Stimulated activated CD8-positive, alpha-beta memory T cell treated with anti-CD3 and anti-CD28 coated beads, Interleukin-15, amount 100 ng/mL, for 24 hours (primary cell): ENCODE measurements around the gene DKK3.

Experiments used
- DNase-seq: peaks from one replicate; pipeline ENCODE4 v3.0.0-alpha.2; 2020; ENCODE audit warnings: low read depth

Gene DKK3

DNA sequence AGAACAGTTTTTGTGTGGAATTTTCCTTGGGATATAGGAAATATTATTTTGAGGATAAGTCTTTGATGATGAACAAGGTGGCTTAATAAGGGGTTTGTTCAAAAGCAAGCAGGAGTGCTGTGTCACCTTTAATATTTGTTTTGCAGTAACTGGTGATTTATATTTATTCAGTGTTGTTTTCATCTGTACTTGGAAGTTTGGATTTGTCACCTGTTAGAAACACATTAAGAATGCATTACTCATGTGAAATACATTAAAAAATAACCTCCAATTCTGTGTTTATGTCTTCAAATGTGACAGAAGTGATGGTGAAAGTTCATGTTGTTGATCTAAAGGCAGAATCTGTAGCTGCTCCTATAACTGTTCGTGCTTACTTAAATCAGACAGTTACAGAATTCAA is 70.5 kb downstream of the DKK3 start:
- DNase-seq: no peak

DNA sequence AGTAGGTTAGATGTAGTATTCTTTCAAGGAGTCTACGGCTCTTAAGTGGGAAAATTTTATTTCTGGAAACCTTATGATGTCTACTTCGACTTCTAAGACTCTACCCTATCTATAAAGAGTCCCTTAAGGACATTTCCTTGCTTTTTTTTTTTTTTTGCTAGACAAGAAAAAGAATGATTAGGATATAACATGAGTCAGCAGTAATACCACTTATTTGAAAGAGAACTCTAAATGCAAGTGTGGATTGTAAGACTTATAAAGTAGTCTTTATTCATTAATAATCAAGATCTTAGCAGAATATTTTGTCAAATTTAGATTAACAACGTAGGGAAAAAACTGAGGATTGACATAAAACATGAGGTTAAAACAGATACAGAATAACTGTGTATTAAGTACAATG is 71.0 kb downstream of the DKK3 start:
- no peak for DNase-seq

DNA sequence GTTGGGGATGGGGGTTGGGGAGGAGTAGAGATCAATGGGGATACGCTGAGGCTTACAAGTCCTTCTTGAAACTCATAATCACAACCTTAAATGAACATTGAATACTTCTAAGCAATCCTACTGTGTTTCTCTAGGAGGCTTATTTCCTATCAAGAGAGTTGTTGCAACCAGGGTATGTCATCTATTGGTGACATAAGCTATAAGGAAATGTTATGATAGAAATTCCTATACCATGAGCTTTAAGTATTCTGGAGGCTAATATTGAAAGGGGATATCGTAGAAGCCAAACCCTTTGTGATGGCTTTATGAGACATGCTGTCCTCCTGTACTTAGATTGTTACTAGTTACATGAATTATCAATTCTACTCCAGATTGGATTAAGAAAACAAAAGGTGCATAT is 72.9 kb downstream of the DKK3 start:
- DNase-seq: no peak

- DNase-seq: no peak
These were observed 76.9 kb downstream of the DKK3 start for GRCh38 chr11:11931461-11932055.

- DNase-seq: no peak
These were observed 78.5 kb downstream of the DKK3 start for GRCh38 chr11:11929920-11930319.

DNA sequence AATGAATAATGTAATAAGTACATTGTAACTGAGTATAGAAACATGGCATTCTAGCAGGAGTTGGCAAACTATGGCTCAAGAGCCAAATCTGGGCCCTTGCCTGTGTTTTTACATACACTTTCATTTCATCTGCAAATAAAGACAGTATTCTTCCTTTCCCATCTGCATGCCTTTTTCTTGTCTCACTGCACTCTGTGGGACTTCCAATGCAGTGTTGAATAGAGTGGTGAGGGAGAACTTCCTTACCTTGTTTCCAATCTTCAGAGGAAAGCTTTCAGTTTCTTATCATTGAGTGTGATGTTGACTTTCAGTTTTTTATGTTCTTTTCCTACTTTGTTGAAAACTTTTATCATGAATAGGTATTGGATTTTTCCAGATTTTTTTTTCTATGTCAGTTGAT is 84.6 kb downstream of the DKK3 start:
- no peak for DNase-seq

DNA sequence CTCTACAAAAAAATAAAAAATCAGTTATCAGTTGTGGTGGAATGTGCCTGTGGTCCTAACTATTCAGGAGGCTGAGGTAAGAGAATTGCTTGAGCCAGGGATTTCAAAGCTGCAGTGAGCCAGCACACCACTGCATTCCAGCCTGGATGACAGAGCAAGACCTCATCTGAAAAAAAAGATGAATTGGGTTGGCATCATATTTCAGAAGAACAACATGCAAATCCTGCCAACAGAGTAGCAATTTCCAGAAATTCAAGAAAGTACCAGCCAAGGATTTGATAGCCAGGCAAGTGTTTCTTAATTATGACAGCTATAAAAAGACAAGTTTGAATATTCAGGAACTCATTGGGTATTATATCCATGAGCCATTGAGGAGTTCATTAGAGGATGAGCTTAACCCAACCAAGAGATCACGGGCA is 91.4 kb downstream of the DKK3 start:
- no peak for DNase-seq

DNA sequence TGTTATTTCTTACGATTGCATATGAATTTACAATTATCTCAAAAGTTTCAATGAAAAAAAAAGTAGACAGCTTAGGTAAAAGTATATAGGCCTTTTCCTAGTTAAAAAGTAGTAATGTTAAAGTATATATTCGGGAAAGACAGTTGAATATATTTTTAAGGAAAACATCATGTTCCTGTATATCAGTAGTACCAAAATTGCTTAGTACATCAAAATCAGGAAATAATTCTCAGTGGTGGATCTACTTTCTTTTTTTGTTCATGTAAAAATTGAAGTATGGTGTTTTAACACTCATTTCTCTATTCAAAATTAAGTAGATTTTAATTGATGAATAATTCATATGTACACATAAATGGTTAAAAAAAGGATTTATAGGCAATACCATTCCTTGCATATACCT is 92.8 kb downstream of the DKK3 start:
- no peak for DNase-seq

DNA sequence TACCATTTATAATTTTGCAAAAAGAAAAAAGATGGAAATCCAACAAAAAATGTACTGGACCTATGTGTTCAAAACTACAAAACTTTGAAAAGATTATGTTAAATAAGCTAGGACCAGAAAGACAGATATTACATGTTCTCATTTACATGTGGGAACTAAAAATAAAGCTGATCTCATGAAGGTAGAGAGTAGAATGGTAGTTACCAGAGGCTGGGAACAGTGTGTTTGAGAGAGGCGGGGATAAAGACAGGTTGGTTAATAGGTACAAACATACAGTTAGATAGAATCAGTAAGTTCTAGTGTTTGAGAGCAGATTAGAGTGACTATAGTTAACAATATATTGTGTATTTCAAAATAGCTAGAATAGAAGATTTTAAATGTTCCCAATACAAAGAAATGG is 95.0 kb downstream of the DKK3 start:
- DNase-seq: no peak
